HEK293 (cell line): ENCODE data around the gene CEACAM1.

Experiments
- CTCF ChIA-PET: fragments of 350-600 bp; formaldehyde crosslinking; extraction: SDS; loops from one replicate; lab custom pipeline; 2021; ENCODE audit warnings: antibody characterized with exemption; lab: Yijun Ruan, JAX
- POLR2A ChIA-PET: fragments of 300-600 bp; formaldehyde crosslinking; extraction: SDS; loops from one replicate; lab custom pipeline; 2020; ENCODE audit warnings: antibody characterized with exemption, inconsistent platforms; lab: Yijun Ruan, JAX
- H3K27ac ChIP-seq: fragments of 200-500 bp; sonication (Bioruptor generic); 2 replicates; pipeline ENCODE4 v1.5.1; 2014; ENCODE audit warnings: low read depth, low read length, control low read depth, inconsistent platforms; ENCODE audit errors: extremely low read depth
- H3K36me3 ChIP-seq, 2 experiments: fragments of 200-500 bp in 1 of 2; sonication (Bioruptor generic) in 1 of 2; 1 replicate in 1 of 2; 2 replicates in 1 of 2; pipeline ENCODE4 v1.5.1; 2014 to 2017; ENCODE audit warnings: inconsistent platforms in 2 of 2, low read length in 2 of 2; ENCODE audit not compliant: control insufficient read depth in 2 of 2, insufficient read depth in 1 of 2
- H3K4me1 ChIP-seq: fragments of 200-500 bp; sonication (Bioruptor generic); 2 replicates; pipeline ENCODE4 v1.5.1; 2014; ENCODE audit warnings: mild to moderate bottlenecking, low read length, inconsistent platforms; ENCODE audit not compliant: control insufficient read depth, insufficient read depth
- H3K4me3 ChIP-seq: 2 replicates; pipeline ENCODE4 v1.5.1; 2011; ENCODE audit warnings: low read depth, mild to moderate bottlenecking, control low read depth, low read length, moderate library complexity
- H3K9me3 ChIP-seq: fragments of 200-500 bp; sonication (Bioruptor generic); 2 replicates; pipeline ENCODE4 v1.5.1; 2014; ENCODE audit warnings: low read depth, low read length, inconsistent platforms; ENCODE audit not compliant: control insufficient read depth, insufficient read depth
- BCL11A ChIP-seq: fragments of 450-650 bp; formaldehyde crosslinking; IDR thresholded peaks from 2 replicates; pipeline ENCODE4 v1.5.1; 2016; ENCODE audit warnings: low read depth, missing biosample characterization, missing genetic modification characterization
- PRDM1 ChIP-seq: fragments of 450-650 bp; formaldehyde crosslinking; IDR thresholded peaks from 2 replicates; pipeline ENCODE4; 2016; ENCODE audit warnings: missing biosample characterization, missing genetic modification characterization
- PRDM6 ChIP-seq: fragments of 450-650 bp; formaldehyde crosslinking; IDR thresholded peaks from 2 replicates; pipeline ENCODE4 v1.5.1; 2017; ENCODE audit warnings: missing biosample characterization, missing genetic modification characterization
- ZFHX2 ChIP-seq: fragments of 450-650 bp; formaldehyde crosslinking; conservative IDR thresholded peaks from 2 replicates; pipeline ENCODE4 v1.5.1; 2016; ENCODE audit warnings: missing biosample characterization, missing genetic modification characterization
- ZNF157 ChIP-seq: fragments of 450-650 bp; formaldehyde crosslinking; IDR thresholded peaks from 2 replicates; pipeline ENCODE4 v1.5.1; 2016; ENCODE audit warnings: missing biosample characterization, missing genetic modification characterization
- ZNF202 ChIP-seq: fragments of 450-650 bp; formaldehyde crosslinking; IDR thresholded peaks from 2 replicates; pipeline ENCODE4 v1.5.1; 2016; ENCODE audit warnings: missing biosample characterization, missing genetic modification characterization, borderline replicate concordance
- ZNF37A ChIP-seq: fragments of 450-650 bp; IDR thresholded peaks from 2 replicates; pipeline ENCODE4 v1.5.1; 2018; ENCODE audit warnings: missing biosample characterization, missing genetic modification characterization
- ZNF549 ChIP-seq: fragments of 450-650 bp; IDR thresholded peaks from 2 replicates; pipeline ENCODE4 v1.5.1; 2018; ENCODE audit warnings: missing biosample characterization, missing genetic modification characterization, mild to moderate bottlenecking, inconsistent platforms, moderate library complexity
- ZNF560 ChIP-seq: fragments of 450-650 bp; formaldehyde crosslinking; IDR thresholded peaks from 2 replicates; pipeline ENCODE4 v1.5.1; 2017; ENCODE audit warnings: missing biosample characterization, missing genetic modification characterization, borderline replicate concordance
- ZNF561 ChIP-seq: fragments of 450-650 bp; IDR thresholded peaks from 2 replicates; pipeline ENCODE4 v1.5.1; 2018; ENCODE audit warnings: missing biosample characterization, missing genetic modification characterization, borderline replicate concordance
- ZNF776 ChIP-seq: fragments of 450-650 bp; formaldehyde crosslinking; IDR thresholded peaks from 2 replicates; pipeline ENCODE4 v1.5.0; 2017; ENCODE audit warnings: missing biosample characterization, missing genetic modification characterization, borderline replicate concordance
- TF ChIP-seq, protein P1 (sequence below): fragments of 450-650 bp; formaldehyde crosslinking; IDR thresholded peaks from 2 replicates; pipeline ENCODE4 v1.5.1; 2016; ENCODE audit warnings: missing biosample characterization, missing genetic modification characterization

CEACAM1 gene

GRCh38 chr19:42494321-42494720 lies 34.0 kb downstream of the CEACAM1 start:
- POLR2A ChIA-PET, result no interaction called here
- CTCF ChIA-PET, result interaction anchor here (0.6 to 2.9 kb wide), 5 partner anchors 12 to 112 kb away, joined by 3 to 10 read pairs (median 6); no protein-coding TSS in a partner anchor
- no peak for TF ChIP-seq BCL11A (tag by site-specific recombination)
- TF ChIP-seq ZNF202 (tag by site-specific recombination), result no peak
- H3K9me3 ChIP-seq, result no peaks in the 10 kb centered on the region
- no peak overlapping the region for H3K27ac ChIP-seq
- peaks cover 8% of the 10 kb centered on the region for H3K4me1 ChIP-seq
- H3K4me3 ChIP-seq, result no peak overlapping the region
- no peaks in the 10 kb centered on the region; a peak in 1 of 3 replicates for H3K36me3 ChIP-seq

GRCh38 chr19:42488783-42489521 lies 39.3 kb downstream of the CEACAM1 start:
- H3K4me1 ChIP-seq, result peaks cover 9% of the 10 kb centered on the region
- H3K36me3 ChIP-seq, result no peaks in the 10 kb centered on the region; a peak in 1 of 3 replicates
- TF ChIP-seq, protein P1, sequence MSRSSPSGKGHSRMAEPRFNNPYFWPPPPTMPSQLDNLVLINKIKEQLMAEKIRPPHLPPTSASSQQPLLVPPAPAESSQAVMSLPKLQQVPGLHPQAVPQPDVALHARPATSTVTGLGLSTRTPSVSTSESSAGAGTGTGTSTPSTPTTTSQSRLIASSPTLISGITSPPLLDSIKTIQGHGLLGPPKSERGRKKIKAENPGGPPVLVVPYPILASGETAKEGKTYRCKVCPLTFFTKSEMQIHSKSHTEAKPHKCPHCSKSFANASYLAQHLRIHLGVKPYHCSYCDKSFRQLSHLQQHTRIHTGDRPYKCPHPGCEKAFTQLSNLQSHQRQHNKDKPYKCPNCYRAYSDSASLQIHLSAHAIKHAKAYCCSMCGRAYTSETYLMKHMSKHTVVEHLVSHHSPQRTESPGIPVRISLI (tag by site-specific recombination), result peak; percentile 72; the same call in 1 of the 2 replicates
- no peak for TF ChIP-seq ZNF37A (tag by site-specific recombination)
- no peak for TF ChIP-seq ZNF776 (tag by site-specific recombination)
- TF ChIP-seq PRDM1 (tag by site-specific recombination), result peak; percentile 83
- no peak for TF ChIP-seq ZNF560
- peak; percentile 55 for TF ChIP-seq PRDM6 (tag by site-specific recombination)
- no peak for TF ChIP-seq ZNF157 (tag by site-specific recombination)
- TF ChIP-seq ZFHX2 (tag by site-specific recombination), result 0 out of 2 replicates have a peak, but pooled peaks have one; percentile 14
- POLR2A ChIA-PET, result interaction anchor here (0.6 kb wide), 1 partner anchor 85 kb away, joined by 4 read pairs; no protein-coding TSS in a partner anchor
- H3K4me3 ChIP-seq, result no peak overlapping the region
- no peak overlapping the region for H3K27ac ChIP-seq
- CTCF ChIA-PET, result interaction anchor here (0.7 to 1.6 kb wide), 5 partner anchors 39 to 283 kb away, joined by 3 to 8 read pairs (median 3); no protein-coding TSS in a partner anchor
- no peaks in the 10 kb centered on the region for H3K9me3 ChIP-seq

DNA sequence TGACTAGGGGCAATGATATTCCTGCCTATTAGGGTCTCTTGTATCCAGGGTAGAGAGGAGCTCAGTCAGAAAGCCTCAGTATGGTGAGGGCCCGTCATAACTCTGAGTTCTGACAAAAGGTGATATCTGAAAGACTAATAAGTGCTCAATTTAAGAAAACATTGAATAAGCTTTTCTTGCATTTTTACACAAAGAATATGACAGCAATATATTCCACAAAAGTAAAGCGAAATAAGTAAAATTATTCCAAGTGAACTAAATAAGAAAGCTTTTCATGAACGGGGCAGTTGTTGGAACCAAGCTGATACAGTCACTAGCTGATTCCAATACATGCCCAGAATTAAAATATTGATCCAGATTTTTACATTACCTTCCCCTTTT lies 40.5 kb downstream of the CEACAM1 start:
- H3K9me3 ChIP-seq, result no peaks in the 10 kb centered on the region
- no peak for TF ChIP-seq ZNF561 (tag by site-specific recombination)
- 0 out of 2 replicates have a peak, but pooled peaks have one; percentile 30 for TF ChIP-seq ZNF549 (tag by site-specific recombination)
- TF ChIP-seq, all 188 proteins: peak for 1
- Histone ChIP-seq H3K27ac (no peak overlapping the region), H3K36me3 (no peaks in the 10 kb centered on the region; a peak in 1 of 3 replicates), H3K4me3 (no peak overlapping the region), H3K4me1 (peaks cover 9% of the 10 kb centered on the region)
- ChIA-PET CTCF (interaction anchor here (0.6 to 1.6 kb wide), 7 partner anchors 9 to 1947 kb away, joined by 3 to 4 read pairs (median 3); no protein-coding TSS in a partner anchor), POLR2A (no interaction called here)
